AG08395 (cell line): Measurements from ENCODE around the gene RMRP.

Source experiments
- DNase-seq: peaks from one replicate; pipeline ENCODE4 v3.0.0; 2012; ENCODE audit warnings: mixed read lengths, low spot score

Gene RMRP

DNA sequence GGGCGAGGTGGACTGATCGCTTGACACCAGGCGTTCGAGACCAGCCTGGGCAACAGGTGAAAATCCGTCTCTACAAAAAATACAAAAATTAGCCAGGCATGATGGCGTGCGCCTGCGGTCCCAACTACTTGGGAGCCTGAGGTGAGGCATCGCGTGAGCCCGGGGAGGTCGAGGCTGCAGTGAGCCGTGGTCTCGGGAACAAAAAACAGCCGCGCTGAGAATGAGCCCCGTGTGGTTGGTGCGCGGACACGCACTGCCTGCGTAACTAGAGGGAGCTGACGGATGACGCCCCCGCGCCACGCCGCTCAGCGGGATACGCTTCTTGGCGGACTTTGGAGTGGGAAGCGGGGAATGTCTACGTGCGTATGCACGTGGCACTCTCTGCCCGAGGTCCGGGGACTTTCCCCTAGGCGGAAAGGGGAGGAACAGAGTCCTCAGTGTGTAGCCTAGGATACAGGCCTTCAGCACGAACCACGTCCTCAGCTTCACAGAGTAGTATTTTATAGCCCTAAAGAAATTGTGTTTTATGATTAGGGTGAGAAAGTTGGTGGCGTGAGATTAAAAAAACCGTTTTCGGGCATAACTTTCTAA, at the start of gene RMRP:
TSS of gene RMRP (minus strand) at position 474 of the 591 bp plus-strand sequence.
- DNase-seq: peak; percentile 95

- DNase-seq: no peak
These were observed 49.1 kb upstream of the RMRP start for GRCh38 chr9:35706951-35707350.

GRCh38 chr9:35705836-35706430, 48.1 kb upstream of the RMRP start:
- no peak for DNase-seq

- no peak for DNase-seq
These were observed 47.6 kb upstream of the RMRP start for GRCh38 chr9:35705372-35705771.

DNA sequence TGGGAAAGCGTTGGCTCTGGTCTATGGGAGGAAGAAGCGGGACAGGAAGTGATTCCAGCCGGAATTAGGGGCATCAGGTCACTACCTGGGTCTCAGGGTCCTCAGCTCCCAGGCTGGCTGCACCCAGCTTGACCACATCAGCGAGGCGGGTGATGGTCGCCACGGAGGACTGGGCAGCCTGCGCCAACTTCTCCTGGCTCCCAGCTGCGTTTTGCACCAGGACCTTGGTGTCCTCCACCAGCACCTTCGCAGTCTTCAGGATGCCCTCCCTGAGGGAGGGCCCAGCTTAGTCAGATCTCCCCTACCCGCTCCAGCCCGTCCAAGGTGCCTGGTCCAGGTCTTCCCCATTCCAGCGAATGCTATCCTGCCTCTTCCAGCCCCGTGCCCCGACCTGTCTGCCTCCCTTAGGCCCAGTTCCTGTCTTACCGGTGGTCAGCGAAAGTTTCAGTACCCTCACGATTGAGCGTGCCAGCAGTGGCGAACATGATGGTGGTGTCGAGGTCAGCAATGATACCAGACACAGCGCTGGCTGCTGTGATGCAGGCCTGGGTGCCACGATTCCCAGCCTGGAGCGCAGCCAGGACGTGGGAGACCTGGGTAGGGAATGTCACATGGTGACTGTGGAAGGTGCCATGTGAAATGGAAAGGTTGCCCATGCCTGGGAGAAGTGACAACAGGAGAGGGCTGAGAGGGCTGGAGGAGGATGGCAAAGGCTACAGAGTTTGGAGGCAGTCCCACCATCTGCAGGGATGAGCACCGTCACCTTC, 46.3 kb upstream of the RMRP start:
- no peak for DNase-seq

GRCh38 chr9:35702696-35703095, 44.9 kb upstream of the RMRP start:
- DNase-seq: no peak

DNA sequence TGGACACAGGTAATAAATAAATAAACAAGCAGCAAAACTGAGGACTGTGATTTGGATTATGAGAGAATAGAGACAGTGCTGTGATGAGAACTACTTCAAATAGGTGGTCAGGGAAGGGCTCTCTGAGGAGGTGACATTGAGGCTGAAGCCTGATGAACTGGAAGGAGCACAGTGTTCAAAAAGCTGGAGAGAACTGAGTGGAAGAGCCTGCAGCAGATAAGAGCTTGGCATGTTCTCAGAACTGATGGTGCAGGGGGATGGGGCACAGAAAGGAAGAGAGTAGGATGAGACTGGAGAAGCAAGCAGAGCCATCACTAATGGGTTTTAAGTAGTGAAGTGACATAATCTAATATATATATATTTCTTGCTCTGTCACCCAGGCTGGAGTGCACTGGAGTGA, 43.1 kb upstream of the RMRP start:
- no peak for DNase-seq

DNA sequence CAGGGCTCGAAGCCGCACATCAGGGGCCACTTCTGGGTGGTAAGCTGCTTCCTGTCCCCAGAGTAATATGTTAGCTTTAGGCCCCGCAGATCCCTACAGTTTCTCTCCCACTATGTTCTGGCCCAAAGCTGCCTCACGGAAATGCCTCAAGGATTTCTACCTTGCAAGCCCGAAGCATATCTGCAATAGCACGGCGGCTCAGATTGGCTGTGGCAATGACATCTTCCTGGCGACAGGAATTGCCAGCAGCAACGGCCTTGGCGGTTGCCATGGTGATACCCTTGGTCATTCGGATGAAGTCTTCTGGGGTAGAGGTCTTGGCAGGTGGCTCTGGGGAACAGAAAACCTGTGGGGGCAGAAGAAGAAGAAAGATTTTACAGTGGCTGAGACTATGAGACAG, 42.2 kb upstream of the RMRP start:
- no peak for DNase-seq

DNA sequence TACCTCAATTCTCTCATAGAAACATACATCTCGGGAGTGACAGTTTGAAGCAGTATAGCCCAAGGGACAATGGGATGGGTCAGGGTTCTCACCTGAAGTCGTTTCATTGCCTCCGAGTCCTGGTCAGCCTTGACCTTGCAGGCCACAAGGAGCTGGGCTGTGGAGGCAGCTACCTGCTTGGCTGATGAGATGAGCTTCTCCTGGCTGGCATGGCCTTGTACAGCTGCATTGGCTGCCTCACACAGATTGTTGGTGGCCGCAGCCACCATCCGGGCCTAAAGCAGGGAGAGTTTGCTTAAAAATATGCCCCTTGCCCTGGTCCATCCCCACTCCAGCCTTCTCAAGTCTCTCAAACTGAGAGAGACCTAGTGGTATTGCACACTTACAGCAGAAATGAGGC, 40.4 kb upstream of the RMRP start:
- DNase-seq: no peak

DNA sequence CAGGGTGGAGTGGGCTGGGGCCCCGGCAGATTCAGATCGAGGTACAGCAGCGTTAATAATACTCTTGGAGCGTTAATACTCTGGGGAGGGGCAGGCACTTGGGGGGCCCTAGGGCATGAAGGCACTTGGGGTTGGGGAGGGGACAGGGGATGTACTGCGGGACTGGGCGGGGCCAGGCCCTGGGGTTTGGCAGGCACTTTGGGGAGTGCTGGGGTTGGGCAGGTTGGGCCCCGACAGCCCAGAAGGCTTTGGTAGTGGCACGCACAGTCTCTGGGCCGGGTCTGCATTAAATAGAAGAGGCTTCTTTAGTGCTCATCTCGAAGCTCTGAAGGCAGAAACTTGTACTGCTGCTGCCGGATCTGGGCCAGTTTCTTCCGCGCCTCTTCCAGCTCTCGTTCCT, 39.7 kb upstream of the RMRP start:
- DNase-seq: no peak

DNA sequence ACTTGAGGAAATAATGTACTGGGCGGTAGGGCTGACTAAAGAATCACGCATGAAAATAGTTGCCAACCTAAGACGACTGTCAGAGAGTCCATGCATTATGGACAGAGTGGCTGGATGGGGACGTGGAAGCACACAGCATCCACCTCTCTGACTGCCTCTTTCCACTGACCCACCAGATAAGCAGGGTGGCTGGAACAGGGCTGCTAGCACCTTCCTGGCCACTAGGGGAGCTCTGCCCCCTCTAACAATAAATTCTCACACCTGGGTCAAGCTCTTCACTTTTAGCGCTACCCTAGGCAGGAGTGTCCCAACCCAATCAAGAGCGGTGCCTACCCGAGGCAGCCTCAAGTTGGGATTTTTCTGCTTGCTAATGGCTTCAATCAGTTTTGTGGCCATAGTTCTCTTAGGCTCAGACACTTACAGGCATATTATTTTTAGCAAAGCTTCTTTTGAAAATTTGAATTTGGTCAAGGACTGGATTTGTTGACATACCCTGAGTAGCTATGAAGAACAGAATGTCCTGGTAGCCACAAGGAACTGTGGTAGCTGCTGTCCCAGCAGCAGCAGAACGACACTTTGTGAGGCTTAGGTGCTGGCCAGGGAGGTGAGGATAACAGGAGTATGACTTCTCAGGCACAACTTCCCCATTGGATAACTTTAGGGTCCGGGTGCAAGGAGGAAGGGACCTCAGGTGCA, 38.8 kb upstream of the RMRP start:
- DNase-seq: peak; percentile 68

DNA sequence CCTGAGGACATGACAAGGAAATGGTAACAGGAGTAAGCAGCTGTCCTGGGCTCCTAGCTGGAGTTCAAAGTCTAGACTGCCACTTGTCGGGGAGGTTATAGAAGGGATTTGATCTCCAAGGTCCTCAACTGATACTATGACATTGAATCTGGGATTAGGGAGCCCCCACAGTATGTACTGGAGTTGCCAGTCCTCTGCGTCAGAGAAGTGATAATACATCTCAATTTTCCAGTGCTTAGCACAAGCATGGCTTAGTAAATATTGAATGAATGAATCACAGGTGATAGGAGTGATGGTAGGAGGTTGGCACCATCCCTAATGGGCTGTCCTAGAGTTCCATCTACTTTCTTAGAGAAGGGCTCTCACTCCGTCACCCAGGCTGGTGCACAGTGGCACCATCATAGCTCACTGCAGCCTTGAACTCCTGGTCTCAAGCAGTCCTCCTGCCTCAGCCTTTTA, 38.2 kb upstream of the RMRP start:
- DNase-seq: no peak

DNA sequence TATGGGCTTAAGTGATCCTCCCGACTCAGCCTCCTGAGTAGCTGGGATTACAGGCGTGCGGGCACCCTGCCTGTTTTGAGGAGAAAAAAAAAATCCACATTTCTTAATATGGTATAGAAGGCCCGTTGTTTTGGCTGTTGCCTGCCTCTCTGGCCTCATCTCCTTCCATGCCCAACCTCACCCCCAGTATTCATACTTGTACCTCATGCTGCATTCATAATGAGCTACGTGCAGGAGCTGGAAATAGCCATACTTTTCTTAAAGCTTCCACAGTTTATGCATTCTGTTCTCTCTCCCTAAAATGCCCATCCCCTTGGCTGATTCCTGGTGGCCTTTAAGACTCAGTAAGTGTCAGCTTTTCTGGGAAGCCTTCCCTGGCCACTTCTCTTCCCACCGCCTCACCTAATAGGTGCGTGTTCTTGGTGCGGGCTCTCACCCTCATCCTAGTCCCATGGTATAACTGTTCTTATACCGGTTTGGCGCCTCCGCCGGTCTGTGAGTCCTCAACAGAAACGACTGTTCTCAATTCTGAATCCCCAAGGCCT, 34.0 kb upstream of the RMRP start:
- no peak for DNase-seq

- DNase-seq: no peak
These were observed 33.5 kb upstream of the RMRP start for GRCh38 chr9:35691334-35691650.

GRCh38 chr9:35690614-35691333, 33.0 kb upstream of the RMRP start:
- DNase-seq: peak; percentile 82

DNA sequence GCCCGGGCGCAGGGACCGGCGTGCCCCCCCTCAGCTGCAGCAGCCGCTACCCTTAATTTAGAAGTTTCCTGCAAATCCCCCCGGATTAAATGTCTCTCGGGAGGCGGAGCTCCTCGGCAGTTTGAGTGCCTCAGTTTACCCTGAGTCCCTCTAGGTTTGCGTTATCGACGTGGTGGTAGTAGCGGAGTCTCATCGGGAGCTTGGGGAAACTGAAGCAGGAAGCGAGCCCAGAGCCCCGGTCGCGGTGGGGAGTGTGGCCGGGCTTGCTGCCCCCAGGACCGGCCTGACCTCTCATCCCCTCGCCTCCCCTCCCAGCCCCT, 32.4 kb upstream of the RMRP start:
- DNase-seq: no peak

- DNase-seq: peak; percentile 93
These were observed 31.9 kb upstream of the RMRP start, which contains the start of gene TPM2 for GRCh38 chr9:35689542-35690293. TSS of gene TPM2 (minus strand) at chr9:35689925. CDS start at chr9:35689817, 108 bp downstream.

DNA sequence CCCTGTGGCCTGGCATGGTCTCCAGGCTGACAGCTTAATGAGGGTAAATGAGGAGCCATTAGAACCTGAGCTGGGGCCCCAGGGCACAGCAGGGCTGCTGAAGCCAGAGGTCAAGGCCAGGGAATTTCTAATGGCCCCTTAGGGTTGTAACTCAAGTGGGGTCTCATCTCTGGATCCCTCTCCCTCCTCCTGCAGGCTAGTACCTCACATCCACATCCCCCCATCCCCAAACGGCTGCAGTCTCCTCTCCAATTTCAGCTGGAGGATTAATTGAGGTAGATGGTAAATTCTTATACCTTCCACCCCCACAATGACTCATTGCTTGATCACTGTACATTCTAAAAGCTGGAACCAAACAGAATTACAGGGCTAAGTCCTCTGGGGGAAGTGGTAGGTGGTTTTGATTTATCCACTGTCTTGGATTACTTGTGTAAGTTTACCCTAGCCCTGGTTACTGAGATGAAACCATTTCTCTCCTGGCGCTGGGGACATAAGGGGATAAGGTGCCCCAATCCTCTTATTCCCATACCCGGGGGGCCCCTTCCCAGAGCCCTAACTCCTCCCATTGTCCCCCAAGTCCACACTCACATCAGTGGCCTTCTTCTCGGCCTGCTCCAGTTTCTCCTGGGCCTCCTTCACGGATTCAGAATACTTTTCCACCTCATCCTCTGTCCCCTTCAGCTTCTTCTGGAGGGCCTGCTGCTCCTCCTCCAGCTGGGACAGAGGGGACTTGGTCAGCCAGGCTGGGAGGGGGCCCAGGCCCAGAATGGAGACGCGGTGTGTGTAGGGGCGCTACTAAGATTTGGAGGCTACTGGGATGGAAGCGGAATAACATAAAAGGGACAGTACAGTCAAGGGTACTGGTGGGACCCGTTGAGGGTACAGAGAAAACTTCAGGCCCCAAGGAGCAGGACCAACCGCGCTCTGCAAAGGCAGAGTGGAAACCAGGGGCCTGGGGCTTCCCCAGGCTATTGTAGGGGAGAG, 31.0 kb upstream of the RMRP start:
- peak; percentile 72 for DNase-seq

DNA sequence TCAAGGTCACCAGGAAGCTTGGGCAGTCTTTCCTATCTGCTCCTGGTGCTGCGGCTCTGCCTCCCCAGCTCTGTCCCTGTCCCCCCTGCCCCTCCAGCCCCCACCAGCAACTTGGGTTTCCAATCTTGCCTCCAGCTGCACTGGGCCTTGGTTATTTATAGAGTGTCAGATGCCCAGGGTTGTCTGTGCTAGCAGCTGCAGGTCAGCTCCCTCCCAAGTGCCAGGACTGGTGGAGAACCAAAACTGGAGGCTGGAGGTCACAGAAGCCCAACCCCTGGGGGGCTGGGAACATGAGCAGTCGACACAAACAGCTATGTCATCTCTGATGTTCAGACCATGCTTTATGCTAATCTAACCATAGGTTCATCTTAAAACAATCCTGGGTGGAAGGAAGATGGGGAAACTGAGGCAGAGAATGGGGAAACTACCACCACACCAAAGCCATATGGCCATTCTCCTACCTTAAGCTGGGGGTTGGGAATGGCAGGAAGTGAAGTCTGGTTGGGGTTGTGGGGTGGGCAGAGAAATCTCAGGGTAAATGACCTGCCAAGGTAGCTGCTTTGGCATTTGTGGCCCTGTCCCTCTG, 30.2 kb upstream of the RMRP start:
- no peak for DNase-seq

- no peak for DNase-seq
These were observed 29.5 kb upstream of the RMRP start for GRCh38 chr9:35687306-35687705.
